GM12878 (cell line): ENCODE results near the gene LIN7C.

Source experiments
- BCL11A ChIP-seq: IDR thresholded peaks from 2 replicates; pipeline ENCODE4 v1.6.1; 2011; ENCODE audit warnings: low read depth, low read length
- CBFB ChIP-seq: IDR thresholded peaks from 2 replicates; pipeline ENCODE4 v1.6.1; 2016; ENCODE audit warnings: antibody characterized with exemption, low read depth
- CHD2 ChIP-seq: IDR thresholded peaks from 2 replicates; pipeline ENCODE4 v1.6.1; 2011; ENCODE audit warnings: low read depth, low read length, improper control_type of control experiment, borderline replicate concordance
- ESRRA ChIP-seq: IDR thresholded peaks from 2 replicates; pipeline ENCODE4 v1.6.1; 2012; ENCODE audit warnings: mild to moderate bottlenecking, low read length, improper control_type of control experiment
- FOXM1 ChIP-seq: IDR thresholded peaks from 2 replicates; pipeline ENCODE4 v1.6.1; 2012; ENCODE audit warnings: low read depth, mild to moderate bottlenecking, inconsistent platforms, low read length, moderate library complexity
- HCFC1 ChIP-seq: fragments of 150-350 bp; IDR thresholded peaks from 2 replicates; pipeline ENCODE4 v1.6.1; 2014; ENCODE audit warnings: low read length
- MAX ChIP-seq: IDR thresholded peaks from 2 replicates; pipeline ENCODE4 v1.6.1; 2012; ENCODE audit warnings: low read depth, low read length, improper control_type of control experiment
- NFIC ChIP-seq: IDR thresholded peaks from 2 replicates; pipeline ENCODE4 v1.6.1; 2012; ENCODE audit warnings: low read depth, mild to moderate bottlenecking, inconsistent platforms, low read length, moderate library complexity
- SIX5 ChIP-seq: IDR thresholded peaks from 2 replicates; pipeline ENCODE4 v1.6.1; 2011; ENCODE audit warnings: mild to moderate bottlenecking, low read depth, low read length, moderate library complexity; ENCODE audit not compliant: severe bottlenecking
- SPI1 ChIP-seq: IDR thresholded peaks from 2 replicates; pipeline ENCODE4 v1.6.1; 2011; ENCODE audit warnings: low read depth, mild to moderate bottlenecking, low read length, moderate library complexity, borderline replicate concordance; ENCODE audit not compliant: insufficient read depth

- no peak for TF ChIP-seq CHD2
- no peak for TF ChIP-seq CBFB
- no peak for TF ChIP-seq BCL11A
- TF ChIP-seq NFIC = no peak
- TF ChIP-seq FOXM1 = no peak
- no peak for TF ChIP-seq MAX
- TF ChIP-seq SPI1 = no peak
- TF ChIP-seq HCFC1 = no peak
- no peak for TF ChIP-seq SIX5
- no peak for TF ChIP-seq ESRRA
Measured at GRCh38 chr11:27514558-27514957, 8.0 kb upstream of the LIN7C start.
